Thymus (tissue), 11 donors: ENCODE results near the gene KIF4B. TPM values are rescaled to one million over a fixed set of nuclear protein-coding genes. Genes with fewer than 3 reads are reported as not detected.

ENCODE experiments used
- DNase-seq, 9 donors: peaks; one replicate each; pipeline ENCODE4 v3.0.0-alpha.2; 2013; ENCODE audit warnings: low spot score in 9 of 9, low read depth in 6 of 9, missing footprints in 1 of 9
- H3K27ac ChIP-seq, 2 donors: one replicate each; pipeline ENCODE4 v1.5.1; 2013; ENCODE audit warnings: control low read depth in 1 of 2, low read depth in 1 of 2, low read length in 1 of 2, mild to moderate bottlenecking in 1 of 2, moderate library complexity in 1 of 2
- H3K27me3 ChIP-seq, 2 donors: one replicate each; pipeline ENCODE4 v1.5.1; 2013; ENCODE audit warnings: low read length in 1 of 2; ENCODE audit not compliant: control insufficient read depth in 2 of 2, insufficient read depth in 1 of 2
- H3K36me3 ChIP-seq, 2 donors: one replicate each; pipeline ENCODE4 v1.5.1; 2013; ENCODE audit warnings: low read length in 1 of 2, mild to moderate bottlenecking in 1 of 2, moderate library complexity in 1 of 2; ENCODE audit not compliant: control insufficient read depth in 2 of 2, insufficient read depth in 2 of 2
- H3K4me1 ChIP-seq, 2 donors: one replicate each; pipeline ENCODE4 v1.5.1; 2013; ENCODE audit warnings: low read length in 2 of 2; ENCODE audit not compliant: control insufficient read depth in 2 of 2, insufficient read depth in 2 of 2
- H3K4me3 ChIP-seq, 2 donors: one replicate each; pipeline ENCODE4 v1.5.1; 2013; ENCODE audit warnings: low read length in 2 of 2, control low read depth in 1 of 2, mild to moderate bottlenecking in 1 of 2
- H3K9me3 ChIP-seq, 2 donors: one replicate each; pipeline ENCODE4 v1.5.1; 2013; ENCODE audit warnings: low read length in 1 of 2, mild to moderate bottlenecking in 1 of 2; ENCODE audit not compliant: control insufficient read depth in 2 of 2, insufficient read depth in 1 of 2
- WGBS: extraction: QIAGEN DNeasy Blood & Tissue Kit; methylation state at CpG from one replicate; pipeline ENCODE4 v1.1.7; 2013; 5-methylcytosine and 5-hydroxymethylcytosine counted together
- polyA plus RNA-seq: library from polyadenylated mRNA; stranded (reverse); fragments of 200-250 nt; gene quantifications from one replicate; pipeline ENCODE4 v1.2.3, GENCODE V29; 2013
- total RNA-seq: library from RNA; stranded (reverse); fragments of 120-200 nt; gene quantifications from one replicate; pipeline ENCODE4 v1.2.4, GENCODE V29; 2013
- donor health status: healthy.

Gene KIF4B
- total and polyA plus RNA-seq, 2 donors: 0.02 to 0.05 TPM

DNA sequence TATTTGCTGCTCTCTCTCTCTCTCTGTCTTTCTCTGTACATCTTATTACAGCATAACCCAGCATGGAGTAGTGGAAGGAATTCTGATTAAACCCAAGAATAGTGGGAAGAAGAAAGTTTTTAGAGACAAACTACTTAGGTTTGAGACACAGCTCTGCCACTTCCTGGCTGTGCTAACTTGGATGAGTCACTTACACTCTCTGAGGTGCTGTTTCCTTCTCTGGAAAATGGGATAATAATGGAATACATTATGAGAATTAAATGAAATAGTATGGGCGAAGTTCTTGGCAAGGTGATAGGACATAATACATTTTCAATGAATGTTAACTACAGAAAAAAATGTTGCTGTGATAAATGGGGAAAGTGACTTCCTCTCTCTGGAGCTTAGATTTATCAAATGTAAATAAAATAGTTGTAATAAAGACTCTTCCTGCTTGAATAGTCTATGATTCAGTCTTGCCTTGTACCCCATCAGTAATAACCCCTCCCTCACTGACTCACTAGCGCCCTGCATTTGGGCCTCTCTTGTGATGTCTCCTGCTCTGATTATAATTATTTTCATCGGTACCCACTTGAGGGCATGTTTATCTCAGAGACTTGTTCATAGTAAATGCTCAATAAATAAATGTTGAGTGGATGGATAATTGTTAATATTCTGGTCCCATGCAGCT, 27.6 kb downstream of the KIF4B start:
- WGBS: 97% methylated on average over 3 of the region's 3 CpGs
- H3K27ac ChIP-seq: no peak overlapping the region
- no peak for DNase-seq
- no peaks in the 10 kb centered on the region for H3K36me3 ChIP-seq
- H3K27me3 ChIP-seq: no peaks in the 10 kb centered on the region
- no peaks in the 10 kb centered on the region for H3K9me3 ChIP-seq
- H3K4me3 ChIP-seq: no peak overlapping the region
- H3K4me1 ChIP-seq: no peaks in the 10 kb centered on the region

DNA sequence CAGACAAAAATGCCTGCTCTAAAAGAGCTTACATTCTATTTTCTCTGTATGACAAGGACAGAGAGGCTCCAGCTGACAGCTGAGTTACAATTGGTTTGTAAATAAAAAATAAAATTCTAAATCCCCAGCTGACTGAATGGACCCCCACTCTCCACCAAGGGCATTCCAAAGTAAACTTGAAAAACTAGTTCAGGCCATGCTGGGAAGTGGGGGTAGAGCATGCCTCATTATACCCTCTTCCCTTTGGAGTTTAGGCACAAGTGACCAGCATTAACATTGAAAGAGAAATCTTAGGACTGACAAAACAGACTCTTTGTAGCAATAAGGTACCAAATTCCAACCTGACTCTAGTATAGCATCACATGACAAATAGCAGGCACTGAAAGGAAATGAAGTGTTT, 31.0 kb downstream of the KIF4B start:
- Histone ChIP-seq H3K27ac (no peak overlapping the region), H3K9me3 (no peaks in the 10 kb centered on the region), H3K4me3 (no peak overlapping the region), H3K4me1 (no peaks in the 10 kb centered on the region), H3K27me3 (no peaks in the 10 kb centered on the region), H3K36me3 (no peaks in the 10 kb centered on the region)
- DNase-seq: no peak

DNA sequence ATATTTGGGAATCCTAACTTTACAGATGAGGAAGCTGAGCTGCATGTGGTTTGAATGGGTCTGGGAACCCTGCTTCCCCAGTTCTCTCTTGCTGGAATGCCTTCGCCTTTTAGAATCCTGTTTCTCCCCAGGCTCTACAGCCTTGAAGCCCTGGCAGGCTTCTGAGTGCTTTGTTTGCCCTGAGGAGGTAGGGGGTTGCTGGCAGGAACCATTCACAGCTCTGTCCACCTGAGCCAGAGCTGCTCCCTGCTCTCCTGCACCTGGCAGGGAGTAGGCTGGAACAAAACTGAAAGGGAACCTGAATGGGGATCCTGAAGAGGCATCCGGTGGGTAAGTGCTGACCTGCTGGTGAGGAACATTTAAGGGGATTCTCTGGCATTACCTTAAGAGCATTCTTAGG, 33.0 kb downstream of the KIF4B start:
- DNase-seq: no peak
- Histone ChIP-seq H3K27me3 (no peaks in the 10 kb centered on the region), H3K9me3 (no peaks in the 10 kb centered on the region), H3K27ac (no peak overlapping the region), H3K36me3 (no peaks in the 10 kb centered on the region), H3K4me1 (no peaks in the 10 kb centered on the region), H3K4me3 (no peak overlapping the region)
- WGBS: 94% methylated on average over 2 of the region's 2 CpGs

DNA sequence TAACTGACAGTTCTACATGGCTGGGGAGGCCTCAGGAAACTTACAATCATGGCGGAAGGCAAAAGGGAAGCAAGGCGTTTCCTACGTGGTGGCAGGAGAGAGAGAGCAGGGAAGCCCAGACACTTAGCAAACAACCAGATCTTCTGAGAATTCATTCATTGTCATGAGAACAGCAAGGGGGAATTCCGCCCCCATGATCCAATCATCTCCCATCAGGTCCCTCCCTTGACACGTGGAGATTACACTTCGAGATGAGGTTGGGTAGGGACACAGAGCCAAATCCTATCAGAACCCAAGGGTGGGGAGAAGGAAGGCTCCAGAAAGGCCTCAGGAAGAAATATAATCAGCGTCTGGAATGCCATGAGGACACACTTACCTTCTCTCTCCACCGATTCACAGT, 34.3 kb downstream of the KIF4B start:
- Histone ChIP-seq H3K4me1 (no peaks in the 10 kb centered on the region), H3K27ac (no peak overlapping the region), H3K9me3 (no peaks in the 10 kb centered on the region), H3K36me3 (no peaks in the 10 kb centered on the region), H3K4me3 (no peak overlapping the region), H3K27me3 (no peaks in the 10 kb centered on the region)
- no peak for DNase-seq
- WGBS: 90% methylated on average over 8 of the region's 8 CpGs

DNA sequence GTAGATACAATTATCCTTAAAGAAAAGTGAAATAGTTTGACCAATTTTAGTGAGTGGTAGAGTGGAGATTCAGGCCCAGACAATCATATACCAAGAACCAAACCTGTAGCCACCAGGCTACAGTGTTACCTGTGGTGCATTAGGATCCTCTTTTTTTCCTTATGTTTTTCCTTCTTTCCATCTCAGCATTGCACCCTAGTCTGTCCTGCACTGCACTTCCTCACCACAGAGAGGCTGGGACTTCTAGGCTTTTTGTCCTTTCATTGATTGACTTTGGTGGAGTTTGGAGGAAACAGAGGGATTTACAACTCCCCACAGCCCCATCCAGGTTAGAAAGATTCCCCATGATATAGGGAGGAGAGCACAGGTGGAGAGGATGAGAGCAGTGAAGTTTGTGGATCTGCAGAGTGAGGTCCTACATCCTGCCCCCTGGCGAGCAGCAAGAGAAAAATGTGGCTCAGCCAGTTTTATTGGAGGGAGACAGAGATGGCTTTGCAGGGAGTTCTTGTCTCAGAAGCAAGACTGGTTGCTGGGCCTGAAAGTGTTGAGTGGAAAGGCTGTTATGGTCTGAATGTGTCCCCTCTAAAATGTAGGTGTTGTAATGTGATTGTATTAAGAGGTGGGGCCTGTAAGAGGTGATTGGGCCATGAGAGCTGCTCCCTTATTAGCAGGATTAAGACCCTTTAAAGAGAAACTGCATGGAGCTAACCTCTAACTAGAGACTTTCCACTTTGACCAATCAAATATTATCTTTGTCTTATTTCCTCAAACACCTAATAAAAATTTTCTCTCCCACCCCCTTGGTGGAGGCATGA, 36.2 kb downstream of the KIF4B start:
- H3K4me3 ChIP-seq: no peak overlapping the region
- no peaks in the 10 kb centered on the region for H3K4me1 ChIP-seq
- H3K9me3 ChIP-seq: no peaks in the 10 kb centered on the region
- no peak for DNase-seq
- no peaks in the 10 kb centered on the region for H3K36me3 ChIP-seq
- H3K27ac ChIP-seq: no peak overlapping the region
- no peaks in the 10 kb centered on the region for H3K27me3 ChIP-seq
- 81% methylated on average over 1 of the region's 1 CpG for WGBS

DNA sequence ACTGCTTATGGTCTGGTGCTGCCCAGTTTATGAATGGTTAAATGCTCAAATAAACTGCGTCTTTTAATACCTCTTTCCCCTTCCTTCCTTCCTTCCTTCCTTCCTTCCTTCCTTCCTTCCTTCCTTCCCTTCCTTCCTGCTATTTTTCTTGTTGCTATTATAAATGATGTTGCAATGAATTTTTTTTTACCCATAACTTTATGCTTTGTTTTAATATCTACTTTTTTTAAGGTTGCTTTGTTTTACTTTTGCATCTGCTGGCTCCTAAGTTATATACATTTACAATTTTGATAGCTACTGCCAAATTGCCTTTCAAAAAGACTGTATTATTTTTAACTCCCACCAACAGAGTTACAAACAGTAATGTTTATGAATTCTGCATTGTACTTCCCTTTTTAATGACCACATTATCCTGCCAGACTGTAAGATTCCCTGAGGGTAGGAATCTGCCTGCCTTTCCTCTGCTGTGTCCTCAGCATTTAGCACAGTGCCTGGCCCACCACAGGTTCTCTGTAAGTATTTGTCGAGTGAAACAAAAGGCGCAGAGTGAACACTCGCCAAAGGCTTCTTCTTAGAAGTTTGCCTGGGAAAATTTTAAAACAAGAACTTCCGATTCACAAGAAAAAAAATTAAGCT, 36.9 kb downstream of the KIF4B start:
- Histone ChIP-seq H3K27me3 (no peaks in the 10 kb centered on the region), H3K36me3 (no peaks in the 10 kb centered on the region), H3K4me1 (no peaks in the 10 kb centered on the region), H3K27ac (no peak overlapping the region), H3K4me3 (no peak overlapping the region), H3K9me3 (no peaks in the 10 kb centered on the region)
- DNase-seq: no peak
- 68% methylated on average over 5 of the region's 5 CpGs for WGBS

DNA sequence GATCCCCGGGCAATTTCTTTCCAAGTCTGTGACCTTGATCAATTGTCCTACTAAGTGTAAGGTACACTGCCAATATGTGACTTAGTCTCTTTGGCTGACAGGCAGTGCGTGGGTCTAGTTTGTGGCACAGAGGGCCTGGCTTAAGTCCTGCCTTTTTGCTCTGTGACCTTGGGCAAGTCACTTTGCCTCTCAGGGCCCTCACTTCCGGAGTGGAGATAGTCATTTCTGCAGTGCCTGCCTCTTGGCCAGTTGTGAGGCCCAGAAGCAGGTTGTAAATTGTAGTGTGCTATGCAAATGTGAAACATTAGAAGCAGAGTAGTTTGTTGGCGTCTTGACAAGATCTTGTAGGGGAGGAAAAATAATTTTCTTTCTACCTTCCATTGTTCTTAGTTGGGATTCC, 39.0 kb downstream of the KIF4B start:
- H3K27ac ChIP-seq: no peak overlapping the region
- H3K9me3 ChIP-seq: no peaks in the 10 kb centered on the region
- H3K4me3 ChIP-seq: no peak overlapping the region
- WGBS: 92% methylated on average over 4 of the region's 4 CpGs
- no peak for DNase-seq
- no peaks in the 10 kb centered on the region for H3K36me3 ChIP-seq
- no peaks in the 10 kb centered on the region for H3K27me3 ChIP-seq
- H3K4me1 ChIP-seq: no peaks in the 10 kb centered on the region

DNA sequence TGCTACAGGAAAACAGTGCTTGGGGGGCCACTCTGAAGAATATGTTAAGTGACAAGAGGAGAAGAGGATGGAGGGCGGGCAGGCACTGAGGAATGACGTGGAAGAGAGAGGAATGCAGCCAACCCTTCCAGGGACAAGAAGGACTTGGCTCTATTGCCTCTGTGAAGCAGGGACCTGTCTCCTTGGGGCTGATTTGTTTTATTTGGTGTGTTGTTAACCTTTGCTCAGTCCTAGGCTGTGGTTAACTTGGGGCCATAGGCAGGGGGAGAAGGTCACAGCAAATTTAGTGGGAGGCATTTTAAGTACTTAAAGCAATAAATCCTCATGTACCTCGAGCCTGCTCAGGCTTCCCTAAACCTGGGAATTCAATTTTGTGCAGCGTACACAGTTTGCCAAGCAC, 39.9 kb downstream of the KIF4B start:
- no peak for DNase-seq
- no peaks in the 10 kb centered on the region for H3K27me3 ChIP-seq

DNA sequence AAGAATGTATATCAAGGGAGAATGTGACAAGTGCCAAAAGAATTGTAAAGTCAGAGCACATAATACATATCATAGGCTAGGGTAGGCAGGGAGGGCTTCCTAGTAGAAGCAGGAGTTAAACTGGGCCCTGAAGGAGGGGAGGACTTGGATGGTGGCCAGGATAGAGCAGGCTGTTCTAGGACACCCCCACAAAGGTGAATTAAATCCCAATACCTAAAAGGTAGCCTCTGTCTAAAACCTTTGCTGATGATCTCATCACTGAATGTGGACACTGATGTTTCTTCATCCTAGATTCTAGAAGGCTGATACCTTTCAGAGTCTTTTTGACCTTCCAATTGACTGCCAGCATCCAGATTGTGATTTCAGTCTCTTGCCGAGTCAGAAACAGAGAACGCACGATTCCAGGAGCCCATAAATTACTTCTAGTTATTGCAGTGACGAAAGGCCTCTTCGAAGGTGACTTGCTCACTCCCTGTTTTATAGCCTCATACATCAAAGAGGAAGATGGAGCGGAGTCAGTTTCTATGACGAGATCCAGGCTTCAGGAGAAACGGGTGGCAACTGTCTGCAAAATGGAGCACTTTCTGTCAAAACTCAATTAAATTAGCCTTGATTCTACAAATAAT, 43.2 kb downstream of the KIF4B start:
- Histone ChIP-seq H3K36me3 (no peaks in the 10 kb centered on the region), H3K9me3 (no peaks in the 10 kb centered on the region), H3K27me3 (no peaks in the 10 kb centered on the region), H3K4me3 (no peak overlapping the region), H3K4me1 (no peaks in the 10 kb centered on the region), H3K27ac (no peak overlapping the region)
- WGBS: 70% methylated on average over 8 of the region's 8 CpGs
- no peak for DNase-seq

More for the DNA sequence above, 39.9 kb downstream of the KIF4B start:
- 68% methylated on average over 4 of the region's 4 CpGs for WGBS
- Histone ChIP-seq H3K36me3 (no peaks in the 10 kb centered on the region), H3K9me3 (no peaks in the 10 kb centered on the region), H3K27ac (no peak overlapping the region), H3K4me1 (no peaks in the 10 kb centered on the region), H3K4me3 (no peak overlapping the region)
